GM12874 (cell line): ENCODE measurements around the gene MIER2.

ENCODE experiments used
- TF ChIP-seq, protein P1 (sequence below): IDR thresholded peaks from 2 replicates; pipeline ENCODE4 v1.5.1; 2011; ENCODE audit warnings: low read depth, mild to moderate bottlenecking, control low read depth, low read length, moderate library complexity; ENCODE audit not compliant: insufficient read depth

The MIER2 gene

DNA sequence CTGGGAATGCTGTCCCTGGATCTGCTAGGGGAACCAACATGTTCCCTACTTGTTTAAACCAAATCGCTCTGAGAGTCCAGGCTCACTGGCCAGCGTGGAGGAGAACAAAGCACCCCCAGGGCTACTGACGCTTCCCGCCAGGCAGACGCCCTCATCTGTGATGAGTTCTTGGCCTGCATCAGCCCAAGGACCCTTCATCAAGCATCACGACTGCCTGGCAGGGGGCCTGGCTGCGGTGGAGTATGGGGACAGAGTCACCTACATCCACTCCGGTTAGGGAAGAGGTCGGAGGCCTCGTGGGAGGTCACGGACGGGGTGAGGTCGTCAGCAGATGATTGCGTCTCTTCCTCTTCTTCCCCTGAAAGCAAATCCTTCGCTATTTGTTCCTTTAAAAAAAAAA lies 17.7 kb downstream of the MIER2 start:
- TF ChIP-seq, protein P1, sequence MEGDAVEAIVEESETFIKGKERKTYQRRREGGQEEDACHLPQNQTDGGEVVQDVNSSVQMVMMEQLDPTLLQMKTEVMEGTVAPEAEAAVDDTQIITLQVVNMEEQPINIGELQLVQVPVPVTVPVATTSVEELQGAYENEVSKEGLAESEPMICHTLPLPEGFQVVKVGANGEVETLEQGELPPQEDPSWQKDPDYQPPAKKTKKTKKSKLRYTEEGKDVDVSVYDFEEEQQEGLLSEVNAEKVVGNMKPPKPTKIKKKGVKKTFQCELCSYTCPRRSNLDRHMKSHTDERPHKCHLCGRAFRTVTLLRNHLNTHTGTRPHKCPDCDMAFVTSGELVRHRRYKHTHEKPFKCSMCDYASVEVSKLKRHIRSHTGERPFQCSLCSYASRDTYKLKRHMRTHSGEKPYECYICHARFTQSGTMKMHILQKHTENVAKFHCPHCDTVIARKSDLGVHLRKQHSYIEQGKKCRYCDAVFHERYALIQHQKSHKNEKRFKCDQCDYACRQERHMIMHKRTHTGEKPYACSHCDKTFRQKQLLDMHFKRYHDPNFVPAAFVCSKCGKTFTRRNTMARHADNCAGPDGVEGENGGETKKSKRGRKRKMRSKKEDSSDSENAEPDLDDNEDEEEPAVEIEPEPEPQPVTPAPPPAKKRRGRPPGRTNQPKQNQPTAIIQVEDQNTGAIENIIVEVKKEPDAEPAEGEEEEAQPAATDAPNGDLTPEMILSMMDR, result no peak

- TF ChIP-seq, protein P1, result no peak
Observed at GRCh38 chr19:325937-326565, 18.5 kb downstream of the MIER2 start.

GRCh38 chr19:325173-325936 lies 19.2 kb downstream of the MIER2 start:
- TF ChIP-seq, protein P1, result no peak

DNA sequence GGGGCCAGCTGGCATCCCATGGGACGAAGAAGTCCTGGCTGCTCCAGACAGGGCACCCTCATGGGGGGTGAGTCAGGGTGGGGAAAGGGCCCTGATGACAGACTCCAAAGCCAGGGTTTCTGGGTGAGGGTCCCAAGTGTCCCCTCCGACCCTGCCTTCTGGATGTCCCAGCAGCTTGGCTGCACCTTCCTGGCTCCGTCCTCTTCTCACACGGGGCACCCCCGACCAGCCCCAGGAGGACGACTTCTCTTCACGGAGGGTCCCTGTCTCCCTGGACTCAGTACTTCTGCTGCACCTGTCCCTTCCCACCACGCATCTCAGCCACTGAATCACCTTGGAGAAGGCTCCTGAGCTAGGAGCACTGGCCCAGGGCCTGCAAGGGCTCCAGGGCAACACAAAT lies 19.9 kb downstream of the MIER2 start:
- TF ChIP-seq, protein P1, result no peak

DNA sequence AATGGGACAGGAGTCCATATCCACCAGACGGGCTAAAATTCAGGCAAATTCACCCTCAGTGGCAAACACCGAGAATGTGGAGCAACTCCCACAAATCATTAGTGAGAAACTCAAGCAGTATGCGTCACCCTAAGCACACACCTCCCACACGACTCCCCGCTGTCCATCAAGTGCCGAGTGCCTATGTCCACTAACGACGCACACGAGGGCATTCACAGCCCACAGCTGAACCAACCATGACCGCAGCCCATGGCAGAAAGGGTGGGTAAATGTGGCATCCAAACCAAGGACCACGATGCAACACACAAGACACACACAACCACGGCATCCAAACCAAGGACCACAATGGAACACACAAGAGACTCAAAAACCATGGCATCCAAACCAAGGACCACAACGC lies 22.0 kb downstream of the MIER2 start:
- TF ChIP-seq, protein P1, result no peak

DNA sequence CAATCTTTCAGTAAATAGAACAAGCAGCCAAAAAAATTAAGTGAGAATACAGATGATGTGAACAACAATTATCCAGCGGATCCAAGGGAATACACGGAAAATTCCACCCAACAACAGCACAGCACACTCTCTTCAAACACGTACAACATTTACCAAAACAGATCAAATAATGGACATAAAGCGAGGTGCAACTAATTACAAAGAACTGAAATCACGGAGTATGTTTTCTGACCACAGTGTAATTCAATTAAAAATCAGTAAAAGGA lies 26.2 kb downstream of the MIER2 start:
- TF ChIP-seq, protein P1, result no peak

- TF ChIP-seq, protein P1, result no peak
Observed at GRCh38 chr19:317710-318508, 26.7 kb downstream of the MIER2 start.
